Measurements from ENCODE around the gene JAZF1. TPM values are rescaled to one million over a fixed set of nuclear protein-coding genes. Genes with fewer than 3 reads are reported as not detected.

Gene JAZF1
- total RNA-seq, 1 experiment from 2014 or later: 5.6 TPM

- DNase-seq (ENCODE audit: low read depth): no peak
These were observed 11.2 kb upstream of the JAZF1 start for GRCh38 chr7:28191751-28192150.

GRCh38 chr7:28191184-28191583 lies 10.6 kb upstream of the JAZF1 start:
- no peak for DNase-seq (ENCODE audit: low read depth)

GRCh38 chr7:28190077-28190710 lies 9.6 kb upstream of the JAZF1 start:
- DNase-seq (ENCODE audit: low read depth): no peak

- no peak for DNase-seq (ENCODE audit: low read depth)
These were observed 6.4 kb upstream of the JAZF1 start for GRCh38 chr7:28187012-28187411.

- no peak for DNase-seq (ENCODE audit: low read depth)
These were observed 3.0 kb upstream of the JAZF1 start for GRCh38 chr7:28183627-28184026.

- no peak for DNase-seq (ENCODE audit: low read depth)
These were observed 1.5 kb upstream of the JAZF1 start for GRCh38 chr7:28182071-28182471.

GRCh38 chr7:28181416-28181815 lies 821 bp upstream of the JAZF1 start:
- no peak for DNase-seq (ENCODE audit: low read depth)

- DNase-seq (ENCODE audit: low read depth): no peak
These were observed 598 bp downstream of the JAZF1 start for GRCh38 chr7:28180031-28180363.

- DNase-seq (ENCODE audit: low read depth): peak; percentile 38
These were observed 1.2 kb downstream of the JAZF1 start for GRCh38 chr7:28179120-28180030.

GRCh38 chr7:28178599-28178998 lies 2.0 kb downstream of the JAZF1 start:
- no peak for DNase-seq (ENCODE audit: low read depth)

GRCh38 chr7:28177836-28178235 lies 2.8 kb downstream of the JAZF1 start:
- DNase-seq (ENCODE audit: low read depth): no peak

- DNase-seq (ENCODE audit: low read depth): no peak
These were observed 4.0 kb downstream of the JAZF1 start for GRCh38 chr7:28176645-28177044.

GRCh38 chr7:28176174-28176573 lies 4.4 kb downstream of the JAZF1 start:
- DNase-seq (ENCODE audit: low read depth): no peak

GRCh38 chr7:28174901-28175661 lies 5.5 kb downstream of the JAZF1 start:
- DNase-seq (ENCODE audit: low read depth): no peak

- DNase-seq (ENCODE audit: low read depth): no peak
These were observed 6.2 kb downstream of the JAZF1 start for GRCh38 chr7:28174442-28174841.

GRCh38 chr7:28173531-28173930 lies 7.1 kb downstream of the JAZF1 start:
- DNase-seq (ENCODE audit: low read depth): no peak

- DNase-seq (ENCODE audit: low read depth): no peak
These were observed 7.6 kb downstream of the JAZF1 start for GRCh38 chr7:28172958-28173357.

- DNase-seq (ENCODE audit: low read depth): no peak
These were observed 9.9 kb downstream of the JAZF1 start for GRCh38 chr7:28170701-28171100.

- no peak for DNase-seq (ENCODE audit: low read depth)
These were observed 11.4 kb downstream of the JAZF1 start for GRCh38 chr7:28169230-28169629.

- no peak for DNase-seq (ENCODE audit: low read depth)
These were observed 12.0 kb downstream of the JAZF1 start for GRCh38 chr7:28168393-28169158.

GRCh38 chr7:28166982-28167715 lies 13.4 kb downstream of the JAZF1 start:
- DNase-seq (ENCODE audit: low read depth): no peak

All from LHCN-M2 (cell line).